Inflammatory macrophage treated with lipopolysaccharide for 1 hour (primary cell): Measurements from ENCODE around the gene TEAD1.

Experiments used
- DNase-seq, 2 donors: peaks; one replicate each; pipeline ENCODE4 v3.0.0-alpha.2; 2020 to 2022

Gene TEAD1

GRCh38 chr11:12687740-12688139, 13.5 kb downstream of the TEAD1 start:
- DNase-seq, result no peak

- DNase-seq, result no peak
These were observed 15.0 kb downstream of the TEAD1 start for GRCh38 chr11:12689029-12689755.

- no peak for DNase-seq
These were observed 16.4 kb downstream of the TEAD1 start for GRCh38 chr11:12690663-12691062.

GRCh38 chr11:12691473-12691872, 17.3 kb downstream of the TEAD1 start:
- DNase-seq, result no peak

- no peak for DNase-seq
These were observed 18.2 kb downstream of the TEAD1 start for GRCh38 chr11:12692229-12693075.

- no peak for DNase-seq
These were observed 18.9 kb downstream of the TEAD1 start for GRCh38 chr11:12693094-12693478.

GRCh38 chr11:12693479-12694182, 19.4 kb downstream of the TEAD1 start:
- DNase-seq, result peak; percentile 24 to 33

- no peak for DNase-seq
These were observed 19.9 kb downstream of the TEAD1 start for GRCh38 chr11:12694183-12694531.

- DNase-seq, result no peak
These were observed 21.1 kb downstream of the TEAD1 start for GRCh38 chr11:12695221-12695794.

GRCh38 chr11:12695873-12696272, 21.7 kb downstream of the TEAD1 start:
- no peak for DNase-seq

GRCh38 chr11:12696911-12697581, 22.8 kb downstream of the TEAD1 start:
- no peak for DNase-seq

- DNase-seq, result no peak
These were observed 23.8 kb downstream of the TEAD1 start for GRCh38 chr11:12698048-12698447.

- DNase-seq, result no peak
These were observed 27.8 kb downstream of the TEAD1 start for GRCh38 chr11:12701811-12702592.

GRCh38 chr11:12702999-12703453, 28.8 kb downstream of the TEAD1 start:
- DNase-seq, result no peak

GRCh38 chr11:12704049-12704448, 29.8 kb downstream of the TEAD1 start:
- DNase-seq, result no peak

- no peak for DNase-seq
These were observed 31.7 kb downstream of the TEAD1 start for GRCh38 chr11:12705874-12706273.

GRCh38 chr11:12706545-12707499, 32.6 kb downstream of the TEAD1 start:
- DNase-seq, result no peak

GRCh38 chr11:12707500-12707880, 33.3 kb downstream of the TEAD1 start:
- no peak for DNase-seq

- DNase-seq, result no peak
These were observed 37.3 kb downstream of the TEAD1 start for GRCh38 chr11:12711496-12711895.

- no peak for DNase-seq
These were observed 37.9 kb downstream of the TEAD1 start for GRCh38 chr11:12712132-12712531.

- no peak for DNase-seq
These were observed 40.9 kb downstream of the TEAD1 start for GRCh38 chr11:12715131-12715530.
